HG02852 (cell line): ENCODE measurements around the gene ZNF547.

Experiments
- ATAC-seq: cut with Tn5 transposase; IDR thresholded peaks from one replicate; pipeline ENCODE4 v1.9.1; 2021; ENCODE audit warnings: mild to moderate bottlenecking, moderate library complexity; ENCODE audit not compliant: unreplicated experiment

The ZNF547 gene

DNA sequence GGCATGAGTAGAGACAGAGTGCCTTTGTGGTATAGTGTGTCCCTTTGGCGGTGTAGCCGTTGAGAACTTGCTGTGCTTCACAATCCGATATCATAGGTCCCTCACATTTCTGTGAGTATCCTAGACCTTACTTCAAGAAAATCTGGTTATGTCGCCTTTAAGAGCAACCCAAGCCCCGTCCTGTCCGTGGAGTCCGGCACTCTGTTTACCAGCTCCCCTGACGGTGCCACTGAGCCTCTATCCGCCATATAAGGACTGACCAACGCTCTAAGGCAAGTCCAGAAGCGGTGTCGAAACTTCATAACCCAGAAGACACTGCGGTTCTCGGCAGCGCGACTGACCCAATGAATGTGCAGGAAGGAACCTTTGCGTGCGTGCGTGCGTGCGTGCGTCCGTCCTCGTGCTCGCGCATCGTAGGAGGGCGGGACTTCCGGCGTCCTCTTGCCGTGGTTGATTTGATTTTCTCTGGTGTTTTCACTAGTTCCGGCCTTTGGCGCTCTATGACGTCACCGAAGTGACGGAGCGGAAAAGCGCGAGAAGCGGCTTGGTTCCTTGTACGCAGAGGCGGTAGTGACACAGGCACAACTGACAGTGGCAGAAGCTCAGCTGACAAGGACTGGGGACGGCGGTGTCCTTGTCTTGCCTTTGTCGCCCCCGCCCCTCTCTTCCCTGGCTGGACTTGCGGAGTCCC lies at the start of gene ZNF547, which contains the start of gene TRAPPC2B:
Gene ZNF547, plus strand, starts transcription at position 555 of the 691 bp plus-strand sequence. CDS start 5,005 bp downstream, outside the sequence.
Gene TRAPPC2B, plus strand, starts transcription at position 555 of the 691 bp plus-strand sequence. CDS start 1,283 bp downstream, outside the sequence.
- ATAC-seq = peak; percentile 93

DNA sequence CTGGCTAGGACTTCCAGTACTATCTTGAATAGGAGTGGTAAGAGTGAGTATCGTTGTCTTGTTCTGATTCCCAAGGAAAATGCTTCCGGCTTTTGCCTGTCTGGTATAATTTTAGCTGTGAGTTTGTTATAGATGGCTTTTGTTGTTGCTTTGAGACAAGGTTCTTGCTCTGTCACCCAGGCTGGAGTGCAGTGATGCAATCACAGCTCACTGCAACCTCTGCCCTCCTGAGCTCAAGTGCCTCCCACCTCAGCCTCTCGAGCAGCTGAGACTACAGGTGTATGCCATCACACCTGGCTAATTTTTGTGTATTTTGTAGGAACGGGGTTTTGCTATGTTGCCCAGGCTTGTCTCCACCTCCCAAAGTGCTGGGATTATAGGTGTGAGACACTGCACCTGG lies 49.2 kb upstream of the ZNF547 start:
- no peak for ATAC-seq

DNA sequence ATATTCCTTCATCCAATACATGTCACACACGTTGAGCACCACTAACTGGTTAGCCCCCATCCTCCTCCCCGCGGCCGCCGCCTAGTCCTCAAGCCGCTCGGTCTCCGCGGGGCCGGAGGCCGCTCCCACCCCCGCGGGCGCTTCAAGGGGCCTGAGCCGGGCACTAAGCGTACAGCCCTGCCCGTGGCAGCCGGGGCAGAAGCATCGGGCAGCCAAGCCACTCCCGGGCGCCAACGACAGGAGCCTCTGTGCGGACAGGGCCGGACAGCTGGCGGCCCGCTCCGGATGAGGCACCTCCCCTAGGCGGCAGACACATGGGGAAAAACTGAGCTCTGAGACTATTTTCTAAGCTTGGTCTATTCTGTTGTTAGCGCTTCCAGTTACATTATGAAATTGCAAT lies 45.8 kb upstream of the ZNF547 start:
- ATAC-seq = no peak

DNA sequence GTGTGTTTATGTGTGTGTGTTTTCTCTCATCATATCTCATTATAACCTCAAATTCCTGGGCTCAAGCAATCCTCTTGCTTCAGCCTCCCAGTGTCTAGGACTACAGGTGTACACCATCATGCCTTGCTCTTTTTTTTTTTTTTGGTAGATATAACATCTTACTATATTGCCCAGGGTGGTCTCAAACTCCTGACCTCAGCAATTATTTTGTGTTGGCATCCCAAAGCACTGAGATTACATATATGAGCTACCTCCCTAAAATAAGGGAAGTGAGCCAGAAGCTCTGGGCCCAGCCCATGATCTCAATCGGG lies 43.5 kb upstream of the ZNF547 start:
- ATAC-seq = no peak

DNA sequence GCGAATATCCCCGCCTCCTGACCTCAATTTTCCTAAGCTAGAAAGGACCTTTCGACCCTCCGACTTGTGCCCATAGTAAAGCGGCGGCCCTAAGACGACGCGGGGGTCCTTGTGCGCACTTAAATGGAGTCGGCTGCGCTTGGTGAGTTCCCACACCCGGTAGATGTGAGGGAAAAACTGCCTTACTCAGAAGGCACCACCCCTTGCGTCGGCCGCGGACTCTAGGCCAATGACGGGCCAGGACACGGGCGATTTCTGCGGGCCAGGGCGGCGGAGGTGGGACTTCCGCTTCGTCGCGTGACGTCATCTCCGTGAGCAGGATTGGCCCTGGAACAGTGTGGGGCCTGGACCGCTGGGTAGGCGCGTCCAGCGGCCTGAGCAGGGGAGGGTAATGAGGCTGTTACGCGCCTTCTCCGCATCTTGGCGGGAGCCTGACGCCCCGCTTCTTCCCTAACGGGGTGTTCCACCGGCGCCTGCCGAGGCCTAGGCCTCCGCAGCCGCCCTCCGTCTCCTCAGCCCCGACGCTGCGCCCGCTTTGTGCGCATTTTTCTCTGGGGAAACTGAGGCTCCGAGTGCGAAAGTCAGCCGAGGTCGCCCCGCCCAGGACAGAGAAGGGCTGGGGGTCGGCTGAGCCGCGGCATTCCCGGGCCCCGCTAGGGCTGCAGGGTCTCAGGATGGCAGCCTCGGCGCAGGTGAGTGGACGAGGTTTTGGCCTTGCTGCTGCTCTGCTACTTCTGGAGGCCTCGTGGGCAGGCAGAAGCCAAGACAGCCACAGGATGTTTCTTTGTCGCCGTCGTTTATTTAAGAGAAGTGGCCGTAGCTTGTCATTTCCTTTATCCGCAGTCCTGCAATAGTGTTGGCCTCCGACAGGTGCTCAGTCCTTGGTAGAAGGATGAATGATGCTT lies 42.9 kb upstream of the ZNF547 start, which contains the start of gene ZNF543:
Gene ZNF543, plus strand, starts transcription at position 293 of the 905 bp plus-strand sequence. Its CDS starts 382 bp downstream, at position 675.
- peak; percentile 96 for ATAC-seq

DNA sequence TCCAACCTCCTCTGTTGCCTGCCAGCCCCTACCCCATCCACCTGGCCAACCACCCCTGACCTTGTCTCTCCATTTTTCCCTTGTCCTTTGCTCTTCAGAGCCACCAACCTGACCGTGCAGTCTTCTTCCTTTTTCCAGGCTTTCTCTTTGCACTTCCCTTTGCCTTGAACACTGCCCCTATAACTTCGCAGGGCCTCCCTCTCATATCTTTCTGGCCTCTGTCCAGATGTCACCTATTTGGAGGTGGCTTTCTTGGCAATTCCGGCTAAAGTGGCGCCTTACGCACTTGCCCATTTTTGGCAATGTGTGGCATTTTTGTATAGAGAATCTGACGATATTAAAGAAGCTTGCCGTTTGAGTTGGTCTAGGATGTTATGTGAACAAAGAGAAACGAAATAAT lies 42.2 kb upstream of the ZNF547 start:
- no peak for ATAC-seq

DNA sequence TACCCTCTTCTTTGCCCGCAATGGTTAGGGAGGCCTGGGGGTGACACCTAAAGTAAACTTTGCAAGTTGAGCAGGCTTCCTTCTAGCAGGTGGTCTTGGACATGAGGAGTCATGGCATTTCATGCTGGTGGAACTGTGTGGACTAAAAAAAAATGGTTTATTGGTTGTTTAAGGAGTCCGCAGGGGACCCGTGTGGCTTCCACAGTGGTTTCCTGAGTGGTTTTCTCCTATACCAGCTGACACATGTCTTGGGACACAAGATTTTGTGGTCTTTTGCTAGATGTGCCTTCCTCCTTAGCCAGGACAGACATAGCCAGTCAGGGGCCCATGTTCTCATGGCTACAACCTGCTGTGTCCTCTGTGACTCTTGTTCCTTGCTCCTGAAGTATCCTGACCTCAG lies 41.6 kb upstream of the ZNF547 start:
- no peak for ATAC-seq

DNA sequence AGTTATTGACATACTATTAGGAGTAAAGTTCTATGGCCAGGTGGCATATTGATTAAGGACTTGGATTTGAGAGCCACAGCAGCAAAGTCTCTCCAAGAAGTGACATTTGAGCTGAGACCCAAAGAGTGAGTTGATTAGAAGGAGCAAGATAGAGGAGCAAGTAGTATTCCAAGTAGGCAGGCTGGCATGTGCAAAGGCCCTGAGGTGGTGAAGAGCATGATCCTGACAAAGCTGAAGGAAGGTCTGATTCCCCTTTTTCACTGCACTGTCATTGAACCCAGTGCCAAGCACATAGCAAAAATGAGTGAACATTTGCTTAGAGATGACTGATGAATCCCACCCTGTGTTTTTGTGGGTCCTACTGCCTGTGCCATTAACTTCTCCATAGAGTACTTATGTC lies 38.4 kb upstream of the ZNF547 start:
- no peak for ATAC-seq

DNA sequence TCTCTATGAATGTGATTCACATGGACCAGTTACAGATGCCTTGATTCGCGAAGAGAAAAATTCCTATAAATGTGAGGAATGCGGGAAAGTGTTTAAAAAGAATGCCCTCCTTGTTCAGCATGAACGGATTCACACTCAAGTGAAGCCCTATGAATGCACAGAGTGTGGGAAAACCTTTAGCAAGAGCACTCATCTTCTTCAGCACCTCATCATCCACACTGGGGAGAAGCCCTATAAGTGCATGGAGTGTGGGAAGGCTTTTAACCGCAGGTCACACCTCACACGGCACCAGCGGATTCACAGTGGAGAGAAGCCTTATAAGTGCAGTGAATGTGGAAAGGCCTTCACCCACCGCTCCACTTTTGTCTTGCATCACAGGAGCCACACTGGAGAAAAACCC lies 35.4 kb upstream of the ZNF547 start:
- ATAC-seq = no peak

DNA sequence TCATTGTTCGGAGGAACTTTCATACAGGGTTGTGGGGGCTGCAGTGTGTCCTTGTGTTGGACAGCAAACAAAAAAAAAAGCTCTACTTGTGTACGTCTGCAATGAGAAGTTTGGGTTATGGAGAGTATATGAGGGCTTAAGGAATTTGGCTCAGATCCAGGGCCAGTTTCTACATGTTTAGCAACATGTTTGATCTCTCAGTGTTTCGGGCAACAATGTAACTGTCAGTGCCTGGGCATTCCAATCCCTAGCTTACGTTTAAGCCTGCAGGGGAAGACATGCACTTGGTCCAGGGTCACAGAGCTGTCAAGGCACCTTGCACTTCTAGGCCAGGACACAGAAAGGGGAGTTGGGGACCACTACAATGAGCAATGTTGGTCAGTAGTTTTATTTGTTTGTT lies 29.2 kb upstream of the ZNF547 start:
- no peak for ATAC-seq

DNA sequence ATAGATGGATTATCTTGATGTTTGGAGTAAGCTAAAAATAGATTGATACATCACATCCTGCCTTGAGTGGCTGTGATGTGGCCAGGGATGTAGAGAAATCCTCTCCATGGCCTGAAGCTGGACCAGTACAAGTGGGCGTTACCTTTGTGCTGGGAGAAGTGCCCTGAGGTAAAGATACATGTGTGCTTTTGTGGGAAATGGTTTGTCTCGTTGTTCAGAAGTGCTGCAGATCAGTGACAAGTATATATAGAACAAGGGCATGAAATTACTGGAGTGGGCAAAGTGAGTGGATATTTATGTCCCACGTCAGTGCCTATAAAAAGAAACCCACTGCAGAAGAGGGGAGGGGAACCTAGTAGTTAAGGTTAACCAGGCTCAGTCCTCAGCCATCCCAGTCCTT lies 24.5 kb upstream of the ZNF547 start:
- ATAC-seq = no peak

DNA sequence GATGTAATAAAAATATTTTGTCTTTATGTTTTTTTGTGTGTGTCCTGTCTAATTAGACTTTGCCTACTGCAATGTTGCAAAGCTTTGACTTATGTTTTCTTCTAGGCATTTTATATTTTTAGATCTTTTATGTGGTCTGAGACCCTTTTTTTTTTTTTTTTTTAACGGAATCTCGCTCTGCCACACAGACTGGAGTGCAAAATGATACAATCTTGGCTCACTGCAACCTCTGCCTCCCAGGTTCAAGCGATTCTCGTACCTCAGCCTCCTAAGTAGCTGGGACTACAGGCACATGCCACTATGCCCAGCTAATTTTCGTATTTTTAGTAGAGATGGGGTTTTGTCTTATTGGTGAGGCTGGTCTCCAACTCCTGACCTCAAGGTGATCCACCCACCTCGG lies 20.8 kb upstream of the ZNF547 start:
- ATAC-seq = no peak

DNA sequence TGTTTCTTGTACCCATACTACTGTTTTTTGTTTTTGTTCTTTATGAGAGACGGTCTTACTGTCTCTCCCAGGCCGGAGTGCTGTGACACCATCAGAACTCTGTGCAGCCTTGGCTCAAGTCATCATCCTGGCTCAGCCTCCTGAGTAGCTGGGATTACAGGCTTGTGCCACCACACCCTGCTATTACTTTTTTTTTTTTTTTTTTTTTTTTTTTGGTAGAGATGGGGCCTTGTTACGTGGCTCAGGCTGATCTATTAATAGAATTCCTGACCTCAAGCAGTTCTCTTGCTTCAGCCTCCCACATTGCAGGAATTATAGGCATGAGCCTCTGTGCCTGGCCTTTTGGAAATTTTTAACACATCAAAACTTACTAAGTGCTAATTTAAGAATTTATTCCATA lies 15.2 kb upstream of the ZNF547 start:
- ATAC-seq = no peak

DNA sequence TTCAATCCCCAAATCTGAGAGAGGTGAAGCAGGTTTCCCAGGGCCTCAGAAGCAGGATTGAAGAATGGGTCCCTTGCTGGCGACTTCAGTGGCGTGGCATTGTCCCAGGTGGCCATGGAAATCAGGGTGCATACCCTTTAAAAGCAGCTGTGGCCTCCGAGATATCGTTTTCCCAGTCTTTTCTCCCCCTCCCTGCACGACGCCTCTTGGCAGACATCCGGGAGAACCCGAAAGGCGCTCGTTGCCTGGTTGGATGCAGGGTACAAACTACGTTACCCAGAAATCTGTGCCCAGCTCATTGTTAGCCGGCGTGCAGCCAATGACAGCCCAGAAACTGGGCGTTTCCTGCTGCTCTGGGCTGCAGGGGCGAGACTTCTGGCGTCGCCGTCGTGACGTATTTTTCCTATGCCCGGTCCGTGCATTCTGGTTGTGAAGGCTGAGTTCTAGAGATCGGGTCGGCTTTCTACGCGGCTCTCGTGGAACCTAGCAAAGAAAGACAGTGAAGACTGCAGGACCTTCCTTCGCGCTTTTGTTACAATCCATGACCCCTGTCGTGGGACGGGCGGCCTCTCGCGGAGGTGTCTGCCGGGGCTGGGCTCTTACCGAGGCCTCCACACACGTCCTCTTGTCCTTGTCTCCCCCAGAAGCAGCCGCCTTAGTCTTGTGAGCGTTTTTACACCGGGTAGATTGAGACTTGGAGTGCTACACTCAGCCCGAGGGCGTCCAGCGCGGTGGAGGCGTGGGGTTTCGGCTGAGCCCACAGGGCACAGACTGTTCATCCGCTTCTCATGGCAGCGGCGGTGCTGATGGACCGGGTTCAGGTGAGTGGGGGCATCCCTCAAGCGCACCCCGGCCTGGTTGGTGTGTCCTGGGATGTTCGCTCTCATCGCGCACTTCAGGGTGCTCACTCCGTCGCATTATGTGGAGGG lies 12.2 kb upstream of the ZNF547 start, which contains the start of gene ZNF304:
Gene ZNF304, plus strand, starts transcription at position 395 of the 929 bp plus-strand sequence. Its CDS starts 394 bp downstream, at position 789.
- ATAC-seq = peak; percentile 96

DNA sequence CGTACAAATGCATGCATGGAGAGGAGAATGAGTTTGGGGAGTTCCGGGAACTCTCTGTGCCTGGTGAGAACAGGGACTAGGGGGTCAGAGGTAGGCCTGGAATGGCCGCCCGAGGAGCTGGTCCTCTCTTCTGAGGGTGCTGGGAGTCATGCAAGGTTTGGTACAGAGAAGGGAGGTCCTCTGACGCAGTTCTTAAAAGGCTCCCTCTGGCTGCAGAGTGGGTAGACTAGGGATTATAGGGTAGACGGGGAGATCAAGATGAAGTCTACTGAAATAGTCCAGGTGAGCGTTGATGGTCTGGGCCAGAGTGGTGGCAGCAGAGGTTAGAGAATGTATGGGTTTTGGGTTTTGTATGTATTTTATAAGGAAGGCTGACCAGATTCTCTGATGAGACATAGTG lies 11.5 kb upstream of the ZNF547 start:
- ATAC-seq = no peak

DNA sequence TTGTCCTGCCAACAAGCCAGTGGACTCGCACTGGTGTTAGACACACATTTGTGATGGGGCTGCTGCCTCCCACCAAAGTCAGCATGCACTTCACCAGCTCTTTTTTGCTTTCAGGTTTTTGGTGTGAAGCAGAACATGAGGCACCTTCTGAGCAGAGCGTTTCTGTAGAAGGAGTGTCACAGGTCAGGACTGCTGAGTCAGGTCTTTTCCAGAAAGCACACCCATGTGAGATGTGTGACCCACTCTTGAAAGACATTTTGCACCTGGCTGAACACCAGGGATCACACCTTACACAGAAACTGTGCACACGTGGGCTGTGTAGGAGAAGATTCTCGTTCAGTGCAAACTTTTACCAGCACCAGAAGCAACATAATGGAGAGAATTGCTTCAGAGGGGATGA lies 7.4 kb upstream of the ZNF547 start:
- no peak for ATAC-seq

DNA sequence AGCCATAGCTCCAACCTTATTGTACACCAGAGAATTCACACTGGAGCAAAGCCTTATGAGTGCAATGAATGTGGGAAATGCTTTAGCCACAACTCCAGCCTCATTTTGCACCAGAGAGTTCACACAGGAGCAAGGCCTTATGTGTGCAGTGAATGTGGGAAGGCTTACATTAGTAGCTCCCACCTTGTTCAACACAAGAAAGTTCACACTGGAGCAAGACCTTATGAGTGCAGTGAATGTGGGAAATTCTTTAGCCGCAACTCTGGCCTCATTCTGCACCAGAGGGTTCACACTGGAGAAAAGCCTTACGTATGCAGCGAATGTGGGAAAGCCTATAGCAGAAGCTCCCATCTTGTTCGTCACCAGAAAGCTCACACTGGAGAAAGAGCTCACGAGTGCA lies 5.9 kb upstream of the ZNF547 start:
- no peak for ATAC-seq

DNA sequence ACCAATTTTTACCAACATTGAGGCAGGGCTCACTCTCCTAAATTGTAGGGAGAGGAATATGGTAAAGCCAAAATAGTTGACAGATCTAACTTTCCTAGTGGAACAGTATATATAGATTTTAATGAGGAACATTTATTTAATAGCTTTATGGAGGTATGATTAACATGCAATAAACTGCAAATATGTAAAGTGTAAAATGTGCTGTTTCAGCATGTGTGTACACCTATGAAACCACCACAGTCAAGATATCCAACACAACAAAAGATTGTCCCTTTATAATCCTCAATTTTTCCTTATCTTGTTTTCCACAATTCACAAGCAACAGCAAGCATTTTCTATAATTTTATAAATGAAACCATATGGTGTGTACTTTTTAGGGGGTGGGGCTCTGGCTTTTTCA lies 4.1 kb upstream of the ZNF547 start:
- no peak for ATAC-seq

DNA sequence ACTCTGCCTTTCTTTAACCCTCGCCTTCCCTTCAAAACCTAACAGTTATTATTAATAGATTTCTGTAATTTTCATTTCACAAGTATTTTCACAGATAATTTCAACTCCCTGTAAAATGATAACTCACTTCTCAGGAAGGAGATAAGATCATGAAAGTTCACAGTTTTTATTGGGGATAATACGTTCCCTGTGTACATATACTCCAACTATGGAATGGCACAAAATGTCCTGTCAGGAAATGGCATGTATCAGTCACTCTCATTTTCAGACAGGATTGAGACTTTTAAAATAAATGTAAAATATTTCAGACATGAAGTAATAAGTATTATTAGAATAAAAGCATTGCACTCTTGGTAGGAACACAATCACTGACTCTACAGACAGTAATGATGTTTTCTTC lies 932 bp upstream of the ZNF547 start:
- ATAC-seq = no peak

DNA sequence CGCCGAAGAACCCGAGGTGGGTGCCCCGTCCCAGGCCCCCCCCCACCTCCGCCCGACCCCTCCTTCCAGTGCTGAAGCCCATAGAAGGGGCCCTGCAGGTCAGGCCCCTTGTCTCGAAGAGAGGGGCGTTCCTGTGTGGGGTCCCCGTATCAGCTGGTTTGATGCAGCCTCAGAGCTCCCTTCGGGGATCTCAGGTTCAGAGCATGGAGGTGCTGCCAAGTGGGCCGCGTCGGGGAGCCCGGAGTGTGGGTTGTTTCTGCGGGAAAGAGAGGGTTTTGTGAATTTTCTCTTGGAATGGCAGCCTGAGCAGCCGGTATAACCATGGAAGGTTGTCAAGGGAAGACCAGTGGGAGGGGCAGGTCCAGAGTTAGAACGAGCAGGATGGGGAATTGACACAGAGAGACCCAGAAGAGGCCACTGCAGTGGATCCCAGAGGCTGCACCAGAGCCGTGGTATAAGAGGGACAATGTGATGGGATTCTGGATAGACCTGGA lies 384 bp downstream of the ZNF547 start:
- peak; percentile 27 for ATAC-seq

DNA sequence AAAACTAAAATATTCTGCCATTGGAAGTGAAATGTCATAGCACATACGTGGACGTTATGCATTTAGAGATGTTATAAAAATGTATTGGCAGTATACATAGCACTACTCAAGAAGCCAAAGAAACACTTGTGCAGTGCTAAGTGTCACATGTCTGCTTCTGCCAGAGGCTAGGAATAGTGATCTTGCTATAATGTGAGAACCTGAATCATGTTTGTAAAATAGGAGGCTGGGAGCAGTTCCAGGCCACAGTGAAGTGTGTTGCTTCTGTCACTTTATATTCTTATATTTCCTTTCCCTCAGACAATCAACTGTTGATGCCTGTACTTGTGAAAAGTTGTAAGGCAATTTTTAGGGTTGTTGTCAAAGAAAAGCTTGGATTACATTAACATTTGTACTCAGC lies 3.4 kb downstream of the ZNF547 start:
- no peak for ATAC-seq
